ENCODE data around the gene RGS13. TPM values are rescaled to one million over a fixed set of nuclear protein-coding genes. Genes with fewer than 3 reads are reported as not detected.

Gene RGS13, protein sequence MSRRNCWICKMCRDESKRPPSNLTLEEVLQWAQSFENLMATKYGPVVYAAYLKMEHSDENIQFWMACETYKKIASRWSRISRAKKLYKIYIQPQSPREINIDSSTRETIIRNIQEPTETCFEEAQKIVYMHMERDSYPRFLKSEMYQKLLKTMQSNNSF
- total RNA-seq = under 1 TPM in 2 of 4 donors, not detected in 2; 0.14 to 0.26 TPM
- polyA plus RNA-seq = 0.14 TPM
- long read RNA-seq, donor 1 = 0 reads
- long read RNA-seq, donor 2, partial matches to known transcripts = 0 of 1 reads
- long read RNA-seq, donor 2, other reads (novel, unspliced or antisense) = 0 of 1 reads
- long read RNA-seq, donor 3 = 0 reads
- long read RNA-seq, donor 4 = 0 reads

DNA sequence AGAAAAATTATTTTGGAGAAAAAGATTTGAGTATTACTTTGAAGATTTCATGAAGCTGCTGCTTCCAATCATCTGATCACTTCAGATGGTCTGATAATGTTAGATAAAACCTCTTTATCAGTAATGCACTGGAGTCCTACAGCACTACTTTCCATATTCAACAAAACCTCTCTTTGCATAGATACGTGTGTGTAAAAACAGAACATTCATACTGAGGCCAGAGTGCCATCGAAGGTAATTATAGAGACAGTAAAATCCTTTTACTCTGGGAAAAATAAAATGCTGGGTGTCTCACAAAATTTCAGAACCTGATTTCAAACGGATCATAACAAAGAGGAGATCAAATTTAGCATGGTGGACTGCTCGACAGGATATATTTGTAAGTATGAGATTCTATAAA lies at the start of gene RGS13:
RGS13 (plus strand) TSS at position 209 of the 400 bp plus-strand sequence. CDS start 8,188 bp downstream, outside the sequence.
- DNase-seq (no peak), ATAC-seq (no peak)
- intact Hi-C loops (cut with DNase I) = loop anchor here in 1 of 4 donors (10.0 kb wide), 1 partner anchor 159 kb away; no protein-coding TSS in a partner anchor
- Histone ChIP-seq H3K4me1 (ENCODE audit: control insufficient read depth, insufficient read depth, low read length) (no peaks in the 10 kb centered on the region), H3K9me3 (ENCODE audit: control insufficient read depth, low read length) (no peaks in the 10 kb centered on the region), H3K27me3 (ENCODE audit: control insufficient read depth, insufficient read depth) (no peaks in the 10 kb centered on the region), H3K27ac (ENCODE audit: low read length) (no peak within 1 kb of the TSS), H3K4me3 (ENCODE audit: low read length) (no peak within 1 kb of the TSS)
- 65% methylated on average over 4 of the region's 4 CpGs for WGBS

DNA sequence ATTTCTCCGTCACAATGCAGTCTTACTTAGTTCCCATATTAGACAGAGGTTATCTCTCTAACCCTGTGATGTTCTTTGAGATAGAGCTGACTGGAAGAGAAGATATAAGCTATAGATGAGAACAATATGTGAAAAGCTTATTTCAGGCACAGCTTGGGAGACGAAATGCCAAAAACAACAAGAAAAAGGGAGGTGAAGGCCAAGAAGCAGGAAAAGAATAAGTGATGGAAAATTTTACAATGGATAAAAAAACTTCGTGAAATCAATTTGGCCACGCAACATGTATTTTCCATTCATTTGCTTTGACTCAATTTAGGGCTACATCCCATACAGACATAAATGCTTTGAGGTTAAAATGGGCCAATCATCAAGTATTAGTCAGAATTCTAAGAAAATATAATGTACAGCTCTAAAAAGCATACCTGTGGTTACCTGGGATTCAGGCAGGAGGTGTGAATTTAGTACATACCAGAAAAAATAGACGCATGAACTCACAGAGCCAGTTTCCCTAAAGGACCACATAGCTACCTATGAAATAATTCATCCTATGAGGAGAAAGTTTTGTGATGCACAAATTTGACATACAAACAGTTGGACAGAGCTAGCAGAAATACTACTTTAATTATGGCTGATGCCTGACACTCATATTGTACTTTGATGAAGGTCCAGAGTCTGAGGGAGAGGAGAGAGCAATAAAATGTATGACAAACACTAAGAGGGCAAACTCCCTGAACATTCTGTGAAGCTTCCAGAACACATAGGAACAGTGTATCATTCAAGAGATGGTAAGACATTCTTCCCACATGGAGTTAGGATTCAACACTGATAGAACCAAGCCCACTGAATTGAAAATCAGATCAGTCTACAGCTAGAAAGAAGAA lies 48.3 kb upstream of the RGS13 start:
- H3K4me1 ChIP-seq (ENCODE audit: control insufficient read depth, insufficient read depth, low read length) = no peaks in the 10 kb centered on the region
- no peak for DNase-seq
- peak in 1 of 2 donors; percentile 37 for ATAC-seq
- no peaks in the 10 kb centered on the region for H3K27me3 ChIP-seq (ENCODE audit: control insufficient read depth, insufficient read depth)
- H3K4me3 ChIP-seq (ENCODE audit: low read length) = no peak overlapping the region
- H3K9me3 ChIP-seq (ENCODE audit: control insufficient read depth, low read length) = no peaks in the 10 kb centered on the region
- 70% methylated on average over 5 of the region's 5 CpGs for WGBS
- intact Hi-C loops (cut with DNase I) = no loop called here
- no peak overlapping the region for H3K27ac ChIP-seq (ENCODE audit: low read length)

DNA sequence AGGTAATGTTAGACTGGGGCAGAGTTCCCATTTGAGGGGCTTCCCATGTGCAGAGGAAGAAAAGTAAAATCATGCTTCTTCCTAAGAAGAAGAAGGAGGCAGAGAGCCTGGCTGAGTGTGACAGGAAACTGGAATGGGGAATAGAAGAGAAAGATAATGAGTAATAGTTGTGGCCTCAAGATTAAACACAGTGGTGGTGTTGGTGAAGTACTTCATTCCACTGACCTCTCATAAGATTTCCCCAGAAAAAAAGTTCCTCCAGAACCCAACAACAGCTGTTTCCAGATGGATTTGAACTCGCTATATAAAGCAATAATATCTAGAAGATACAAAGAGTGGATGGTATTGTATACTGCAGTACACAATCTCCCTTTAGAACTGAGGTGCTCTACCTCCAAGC lies 47.4 kb upstream of the RGS13 start:
- Histone ChIP-seq H3K27me3 (ENCODE audit: control insufficient read depth, insufficient read depth) (no peaks in the 10 kb centered on the region), H3K4me3 (ENCODE audit: low read length) (no peak overlapping the region), H3K9me3 (ENCODE audit: control insufficient read depth, low read length) (no peaks in the 10 kb centered on the region), H3K27ac (ENCODE audit: low read length) (no peak overlapping the region), H3K4me1 (ENCODE audit: control insufficient read depth, insufficient read depth, low read length) (no peaks in the 10 kb centered on the region)
- intact Hi-C loops (cut with DNase I) = no loop called here
- 62% methylated on average over 1 of the region's 1 CpG for WGBS
- DNase-seq (no peak), ATAC-seq (no peak)

DNA sequence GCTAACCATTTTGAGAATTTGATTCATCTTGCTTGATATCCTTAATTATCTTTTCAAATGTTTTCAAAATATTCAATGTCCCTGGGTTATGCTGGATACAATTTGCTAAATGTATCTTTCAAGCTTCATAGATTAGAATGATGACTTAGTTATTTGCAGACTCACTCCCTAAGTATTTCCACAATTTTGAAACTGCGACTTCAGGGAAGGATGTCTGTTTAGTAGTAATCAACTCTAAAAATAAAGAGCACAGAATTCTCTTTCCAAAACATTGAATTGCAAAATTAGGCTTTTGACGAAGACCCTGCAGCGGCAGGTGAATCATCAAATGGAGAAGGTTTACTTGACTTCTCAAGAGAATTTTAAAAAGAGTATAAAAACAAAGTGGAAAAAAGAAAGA lies 46.1 kb upstream of the RGS13 start:
- H3K27me3 ChIP-seq (ENCODE audit: control insufficient read depth, insufficient read depth) = no peaks in the 10 kb centered on the region
- H3K27ac ChIP-seq (ENCODE audit: low read length) = no peak overlapping the region
- WGBS = 83% methylated on average over 3 of the region's 3 CpGs
- no peaks in the 10 kb centered on the region for H3K4me1 ChIP-seq (ENCODE audit: control insufficient read depth, insufficient read depth, low read length)
- intact Hi-C loops (cut with DNase I) = loop anchor here in 1 of 4 donors (10.0 kb wide), 1 partner anchor 95 kb away; no protein-coding TSS in a partner anchor
- no peak overlapping the region for H3K4me3 ChIP-seq (ENCODE audit: low read length)
- ATAC-seq (no peak), DNase-seq (no peak)
- no peaks in the 10 kb centered on the region for H3K9me3 ChIP-seq (ENCODE audit: control insufficient read depth, low read length)

DNA sequence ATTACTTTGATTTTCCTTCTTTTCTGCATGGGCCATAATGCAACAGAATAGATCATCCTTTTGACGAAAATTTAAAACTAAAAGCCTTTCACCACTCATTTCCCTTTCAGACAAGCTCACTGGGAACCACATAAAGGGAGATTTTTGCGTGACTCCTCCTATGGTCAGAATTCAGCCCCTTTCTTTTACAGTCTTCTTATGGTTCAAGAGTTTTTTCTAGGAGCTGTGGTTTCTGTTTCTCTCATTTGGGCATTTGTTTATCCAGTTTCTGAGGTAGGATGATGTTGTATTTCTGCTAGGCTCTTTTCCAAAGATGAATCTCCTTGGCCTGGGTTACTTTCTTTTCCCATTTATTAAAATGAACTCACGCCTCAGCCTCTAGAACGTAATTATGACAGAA lies 43.4 kb upstream of the RGS13 start:
- 81% methylated on average over 4 of the region's 4 CpGs for WGBS
- Histone ChIP-seq H3K27ac (ENCODE audit: low read length) (no peak overlapping the region), H3K4me3 (ENCODE audit: low read length) (no peak overlapping the region), H3K9me3 (ENCODE audit: control insufficient read depth, low read length) (no peaks in the 10 kb centered on the region), H3K4me1 (ENCODE audit: control insufficient read depth, insufficient read depth, low read length) (no peaks in the 10 kb centered on the region), H3K27me3 (ENCODE audit: control insufficient read depth, insufficient read depth) (no peaks in the 10 kb centered on the region)
- intact Hi-C loops (cut with DNase I) = loop anchor here in 1 of 4 donors (10.0 kb wide), 1 partner anchor 98 kb away; no protein-coding TSS in a partner anchor
- ATAC-seq = no peak
- DNase-seq = no peak

DNA sequence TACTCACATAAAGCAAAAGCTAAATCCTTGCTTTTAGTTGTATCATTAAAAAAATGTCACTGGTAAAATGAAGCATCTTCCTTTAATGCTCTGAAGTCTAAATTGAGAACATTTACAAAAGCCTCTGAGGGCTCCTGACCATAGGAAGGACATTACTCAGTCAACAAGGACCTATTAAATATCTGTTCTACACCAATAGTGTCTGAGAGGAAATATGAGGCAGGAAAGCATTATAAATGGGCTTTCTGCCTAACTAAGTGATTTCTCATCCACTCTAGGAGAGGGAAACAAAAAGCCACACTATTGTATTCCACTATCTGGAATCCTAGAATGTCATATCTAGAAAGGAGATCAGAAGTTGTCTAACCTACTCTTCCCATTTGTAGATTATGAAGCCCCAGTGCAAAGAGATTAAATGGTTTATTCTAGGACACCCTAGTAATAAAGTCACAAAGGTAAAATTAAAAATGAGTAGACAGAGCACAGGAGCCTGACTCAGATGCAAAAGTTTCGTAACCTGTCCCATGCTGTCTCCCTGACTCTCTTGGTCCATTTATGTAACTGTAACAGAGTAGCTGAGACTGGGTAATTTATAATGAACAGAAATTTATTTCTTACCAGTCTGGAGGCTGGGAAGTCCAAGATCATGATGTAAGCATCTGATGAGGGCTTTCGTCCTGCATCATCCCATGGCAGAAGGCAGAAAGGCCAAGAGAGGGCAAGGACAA lies 42.8 kb upstream of the RGS13 start:
- no peak overlapping the region for H3K4me3 ChIP-seq (ENCODE audit: low read length)
- ATAC-seq (no peak), DNase-seq (no peak)
- 95% methylated on average over 2 of the region's 2 CpGs for whole genome bisulfite sequencing
- no peaks in the 10 kb centered on the region for H3K4me1 ChIP-seq (ENCODE audit: control insufficient read depth, insufficient read depth, low read length)
- H3K27me3 ChIP-seq (ENCODE audit: control insufficient read depth, insufficient read depth) = no peaks in the 10 kb centered on the region
- intact Hi-C loops (cut with DNase I) = loop anchor here in 1 of 4 donors (10.0 kb wide), 1 partner anchor 98 kb away; no protein-coding TSS in a partner anchor
- no peaks in the 10 kb centered on the region for H3K9me3 ChIP-seq (ENCODE audit: control insufficient read depth, low read length)
- no peak overlapping the region for H3K27ac ChIP-seq (ENCODE audit: low read length)

DNA sequence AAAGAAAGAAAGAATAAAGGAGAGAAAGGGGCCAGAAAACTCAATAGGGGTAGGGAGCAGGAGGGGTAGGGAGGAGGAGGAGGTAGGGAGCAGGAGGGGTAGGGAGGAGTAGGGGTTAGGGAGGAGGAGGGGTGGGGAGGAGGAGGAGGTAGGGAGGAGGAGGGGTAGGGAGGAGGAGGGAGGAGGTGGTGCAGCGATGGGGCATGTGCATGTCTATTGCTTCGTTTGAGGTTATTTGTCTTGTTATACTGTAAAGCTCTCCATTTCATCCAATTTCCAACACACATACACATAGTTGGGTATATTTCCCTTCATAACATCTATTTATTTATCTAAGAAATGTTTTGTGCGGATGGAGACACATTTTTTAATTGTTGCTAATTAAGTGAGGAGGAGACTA lies 40.6 kb upstream of the RGS13 start:
- intact Hi-C loops (cut with DNase I) = loop anchor here in 1 of 4 donors (10.0 kb wide), 1 partner anchor 100 kb away; no protein-coding TSS in a partner anchor
- 76% methylated on average over 3 of the region's 3 CpGs for WGBS
- Histone ChIP-seq H3K9me3 (ENCODE audit: control insufficient read depth, low read length) (no peaks in the 10 kb centered on the region), H3K4me3 (ENCODE audit: low read length) (no peak overlapping the region), H3K4me1 (ENCODE audit: control insufficient read depth, insufficient read depth, low read length) (no peaks in the 10 kb centered on the region), H3K27me3 (ENCODE audit: control insufficient read depth, insufficient read depth) (no peaks in the 10 kb centered on the region), H3K27ac (ENCODE audit: low read length) (no peak overlapping the region)
- DNase-seq (no peak), ATAC-seq (no peak)

DNA sequence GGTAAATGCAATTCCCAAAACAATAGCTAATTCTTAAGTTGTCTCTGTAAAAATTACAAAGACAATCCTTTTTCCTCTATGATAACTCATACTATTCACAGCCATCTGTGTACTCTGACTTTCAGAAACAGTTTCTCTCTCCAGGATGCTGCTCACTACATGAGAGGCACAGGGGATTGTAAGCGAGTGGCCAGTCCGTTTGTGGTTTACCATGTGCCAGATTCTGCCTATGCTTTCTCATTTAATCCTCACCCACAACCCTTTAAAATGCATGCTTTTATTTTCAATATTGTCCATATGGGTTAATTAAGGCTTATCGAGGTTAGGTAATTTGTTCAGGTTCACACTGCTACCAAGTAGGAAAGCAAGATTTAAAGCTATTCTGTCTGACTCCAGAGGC lies 37.4 kb upstream of the RGS13 start:
- intact Hi-C loops (cut with DNase I) = loop anchor here in 1 of 4 donors (10.0 kb wide), 1 partner anchor 104 kb away; no protein-coding TSS in a partner anchor
- H3K4me3 ChIP-seq (ENCODE audit: low read length) = no peak overlapping the region
- no peaks in the 10 kb centered on the region for H3K9me3 ChIP-seq (ENCODE audit: control insufficient read depth, low read length)
- 84% methylated on average over 3 of the region's 3 CpGs for WGBS
- no peak overlapping the region for H3K27ac ChIP-seq (ENCODE audit: low read length)
- H3K27me3 ChIP-seq (ENCODE audit: control insufficient read depth, insufficient read depth) = no peaks in the 10 kb centered on the region
- H3K4me1 ChIP-seq (ENCODE audit: control insufficient read depth, insufficient read depth, low read length) = no peaks in the 10 kb centered on the region
- DNase-seq = no peak
- ATAC-seq = no peak

DNA sequence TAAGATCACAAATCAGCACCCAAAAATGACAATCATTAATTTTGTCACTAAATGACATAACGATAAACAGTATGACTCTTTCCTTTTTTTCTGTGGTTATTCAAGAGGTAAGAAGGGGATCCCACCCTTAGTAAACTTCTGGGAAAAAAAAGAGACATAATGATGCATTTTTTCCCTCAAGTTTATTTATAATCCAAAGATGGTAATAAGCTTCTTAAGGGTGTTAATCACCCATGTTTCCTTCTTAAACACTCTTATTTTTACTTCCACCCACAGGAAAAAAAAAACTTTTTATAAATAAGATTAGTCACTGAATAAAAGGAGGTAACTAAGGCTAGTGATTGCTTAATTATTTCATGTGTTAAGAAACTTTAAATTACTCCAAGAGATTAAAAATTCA lies 35.7 kb upstream of the RGS13 start:
- no peak for ATAC-seq

DNA sequence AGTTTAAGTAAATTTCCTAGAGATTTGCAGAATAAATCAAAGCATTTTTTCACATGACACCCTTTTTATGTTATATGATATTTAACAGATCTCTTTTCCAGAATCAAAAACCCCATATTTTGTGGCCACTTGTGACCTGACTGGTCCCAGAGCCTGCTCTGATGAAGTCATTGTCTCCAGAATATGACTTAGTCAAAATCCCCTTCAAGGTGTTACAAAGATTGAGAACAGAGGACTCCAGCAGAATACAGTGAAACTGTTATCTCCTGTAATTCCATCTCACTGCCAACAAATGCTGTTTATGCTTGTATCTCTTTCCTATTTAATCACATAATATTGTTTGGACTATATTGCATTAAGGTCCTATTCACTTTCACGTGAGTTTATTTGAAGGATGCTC lies 34.8 kb upstream of the RGS13 start:
- Histone ChIP-seq H3K27ac (ENCODE audit: low read length) (no peak overlapping the region), H3K27me3 (ENCODE audit: control insufficient read depth, insufficient read depth) (no peaks in the 10 kb centered on the region), H3K4me1 (ENCODE audit: control insufficient read depth, insufficient read depth, low read length) (no peaks in the 10 kb centered on the region), H3K9me3 (ENCODE audit: control insufficient read depth, low read length) (no peaks in the 10 kb centered on the region), H3K4me3 (ENCODE audit: low read length) (no peak overlapping the region)
- intact Hi-C loops (cut with DNase I) = loop anchor here in 1 of 4 donors (10.0 kb wide), 1 partner anchor 126 kb away; no protein-coding TSS in a partner anchor
- WGBS = 65% methylated on average over 1 of the region's 1 CpG
- DNase-seq (no peak), ATAC-seq (no peak)

More for the DNA sequence above, 35.7 kb upstream of the RGS13 start:
- Histone ChIP-seq H3K4me1 (ENCODE audit: control insufficient read depth, insufficient read depth, low read length) (no peaks in the 10 kb centered on the region), H3K27ac (ENCODE audit: low read length) (no peak overlapping the region), H3K27me3 (ENCODE audit: control insufficient read depth, insufficient read depth) (no peaks in the 10 kb centered on the region), H3K4me3 (ENCODE audit: low read length) (no peak overlapping the region), H3K9me3 (ENCODE audit: control insufficient read depth, low read length) (no peaks in the 10 kb centered on the region)
- no peak for DNase-seq
- intact Hi-C loops (cut with DNase I) = loop anchor here in 1 of 4 donors (10.0 kb wide), 1 partner anchor 125 kb away; no protein-coding TSS in a partner anchor
- WGBS = 82% methylated on average over 1 of the region's 1 CpG

Measured in right cardiac atrium (tissue), 5 donors.